Activated CD4-positive, alpha-beta T cell treated with anti-CD3 and anti-CD28 coated beads, Interleukin-2, amount 10 ng/mL, durations not matched to agents 7 days and 5 days (primary cell): ENCODE measurements around the gene ITGB8. TPM values are rescaled to one million over a fixed set of nuclear protein-coding genes. Genes with fewer than 3 reads are reported as not detected.

Experiments
- CTCF ChIA-PET: fragments of 350-600 bp; sonication (Branson Sonifier 250); formaldehyde crosslinking; loops from one replicate; lab custom pipeline; 2021; ENCODE audit warnings: antibody characterized with exemption; lab: Charles Lee
- POLR2A ChIA-PET: fragments of 350-600 bp; sonication (Branson Sonifier 250); formaldehyde crosslinking; loops from one replicate; lab custom pipeline; 2021; ENCODE audit warnings: antibody characterized with exemption; lab: Charles Lee
- DNase-seq: peaks from one replicate; pipeline ENCODE4 v3.0.0-alpha.2; 2020
- H3K27ac Mint-ChIP-seq: one replicate; pipeline ENCODE4 v1.8.0; 2021; ENCODE audit warnings: mild to moderate bottlenecking, moderate library complexity, mixed read lengths
- H3K27me3 Mint-ChIP-seq: one replicate; pipeline ENCODE4 v1.8.0; 2021; ENCODE audit warnings: mixed read lengths
- H3K36me3 Mint-ChIP-seq: one replicate; pipeline ENCODE4 v1.8.0; 2021; ENCODE audit warnings: low read depth, mixed read lengths
- H3K4me1 Mint-ChIP-seq: one replicate; pipeline ENCODE4 v1.8.0; 2021; ENCODE audit warnings: mixed read lengths
- H3K4me3 Mint-ChIP-seq: one replicate; pipeline ENCODE4 v1.8.0; 2021; ENCODE audit warnings: mild to moderate bottlenecking, moderate library complexity, mixed read lengths
- H3K9me3 Mint-ChIP-seq: one replicate; pipeline ENCODE4 v1.8.0; 2021; ENCODE audit warnings: mixed read lengths
- total RNA-seq, 2 experiments: library from RNA; stranded (reverse); gene quantifications; one replicate each; pipeline ENCODE4 v1.2.3, GENCODE V29; 2021

The ITGB8 gene
- total RNA-seq, result not detected

GRCh38 chr7:20330239-20330927 is at the start of gene ITGB8:
Gene ITGB8 (plus strand): TSS chr7:20330900. CDS start chr7:20331807, 907 bp downstream.
- ChIA-PET CTCF (no interaction called here), POLR2A (no interaction called here)
- peaks cover 60% of the 10 kb centered on the region for H3K27me3 Mint-ChIP-seq

GRCh38 chr7:20282959-20283358 is 47.7 kb upstream of the ITGB8 start:
- H3K9me3 Mint-ChIP-seq, result no peaks in the 10 kb centered on the region
- CTCF ChIA-PET, result no interaction called here
- no peak overlapping the region for H3K4me3 Mint-ChIP-seq
- POLR2A ChIA-PET, result no interaction called here
- H3K27ac Mint-ChIP-seq, result no peak overlapping the region
- DNase-seq, result no peak
- H3K36me3 Mint-ChIP-seq, result no peaks in the 10 kb centered on the region
- H3K4me1 Mint-ChIP-seq, result no peaks in the 10 kb centered on the region
- H3K27me3 Mint-ChIP-seq, result no peaks in the 10 kb centered on the region

More at GRCh38 chr7:20330239-20330927, at the start of gene ITGB8:
- no peak within 1 kb of the TSS for H3K27ac Mint-ChIP-seq
- H3K4me1 Mint-ChIP-seq, result peaks cover 21% of the 10 kb centered on the region
- H3K4me3 Mint-ChIP-seq, result peak within 1 kb of the TSS; percentile 64
- H3K36me3 Mint-ChIP-seq, result no peaks in the 10 kb centered on the region
- no peaks in the 10 kb centered on the region for H3K9me3 Mint-ChIP-seq
- peak; percentile 16 for DNase-seq

GRCh38 chr7:20283385-20283784 is 47.3 kb upstream of the ITGB8 start:
- DNase-seq, result no peak
- Mint-ChIP-seq H3K27me3 (no peaks in the 10 kb centered on the region), H3K9me3 (no peaks in the 10 kb centered on the region), H3K27ac (no peak overlapping the region), H3K36me3 (no peaks in the 10 kb centered on the region), H3K4me1 (no peaks in the 10 kb centered on the region), H3K4me3 (no peak overlapping the region)
- ChIA-PET POLR2A (no interaction called here), CTCF (no interaction called here)

- Mint-ChIP-seq H3K27me3 (peaks cover 3% of the 10 kb centered on the region), H3K4me3 (no peak overlapping the region), H3K36me3 (no peaks in the 10 kb centered on the region), H3K27ac (no peak overlapping the region), H3K9me3 (no peaks in the 10 kb centered on the region), H3K4me1 (no peaks in the 10 kb centered on the region)
- CTCF ChIA-PET, result no interaction called here
- POLR2A ChIA-PET, result no interaction called here
- no peak for DNase-seq
These were observed 46.5 kb upstream of the ITGB8 start for GRCh38 chr7:20284003-20284770.

GRCh38 chr7:20284771-20285143 is 45.9 kb upstream of the ITGB8 start:
- CTCF ChIA-PET, result no interaction called here
- H3K9me3 Mint-ChIP-seq, result no peaks in the 10 kb centered on the region
- DNase-seq, result no peak
- H3K27ac Mint-ChIP-seq, result no peak overlapping the region
- peaks cover 3% of the 10 kb centered on the region for H3K27me3 Mint-ChIP-seq
- H3K4me1 Mint-ChIP-seq, result no peaks in the 10 kb centered on the region
- no peaks in the 10 kb centered on the region for H3K36me3 Mint-ChIP-seq
- H3K4me3 Mint-ChIP-seq, result no peak overlapping the region
- POLR2A ChIA-PET, result no interaction called here

GRCh38 chr7:20287317-20287716 is 43.4 kb upstream of the ITGB8 start:
- Mint-ChIP-seq H3K36me3 (no peaks in the 10 kb centered on the region), H3K4me3 (no peak overlapping the region), H3K9me3 (no peaks in the 10 kb centered on the region), H3K27ac (no peak overlapping the region), H3K27me3 (peaks cover 3% of the 10 kb centered on the region), H3K4me1 (no peaks in the 10 kb centered on the region)
- CTCF ChIA-PET, result no interaction called here
- POLR2A ChIA-PET, result no interaction called here
- no peak for DNase-seq

- H3K9me3 Mint-ChIP-seq, result no peaks in the 10 kb centered on the region
- CTCF ChIA-PET, result no interaction called here
- no peak for DNase-seq
- no peaks in the 10 kb centered on the region for H3K36me3 Mint-ChIP-seq
- H3K27ac Mint-ChIP-seq, result no peak overlapping the region
- POLR2A ChIA-PET, result no interaction called here
- H3K4me1 Mint-ChIP-seq, result no peaks in the 10 kb centered on the region
- H3K27me3 Mint-ChIP-seq, result peaks cover 3% of the 10 kb centered on the region
- no peak overlapping the region for H3K4me3 Mint-ChIP-seq
These were observed 42.7 kb upstream of the ITGB8 start for GRCh38 chr7:20288036-20288435.

GRCh38 chr7:20290505-20291111 is 40.1 kb upstream of the ITGB8 start:
- ChIA-PET POLR2A (no interaction called here), CTCF (no interaction called here)
- H3K9me3 Mint-ChIP-seq, result no peaks in the 10 kb centered on the region
- no peak for DNase-seq
- peaks cover 3% of the 10 kb centered on the region for H3K27me3 Mint-ChIP-seq
- no peak overlapping the region for H3K4me3 Mint-ChIP-seq
- no peaks in the 10 kb centered on the region for H3K36me3 Mint-ChIP-seq
- no peaks in the 10 kb centered on the region for H3K4me1 Mint-ChIP-seq
- no peak overlapping the region for H3K27ac Mint-ChIP-seq

GRCh38 chr7:20293336-20293735 is 37.4 kb upstream of the ITGB8 start:
- ChIA-PET CTCF (no interaction called here), POLR2A (no interaction called here)
- Mint-ChIP-seq H3K4me3 (no peak overlapping the region), H3K27me3 (peaks cover 3% of the 10 kb centered on the region), H3K36me3 (no peaks in the 10 kb centered on the region), H3K27ac (no peak overlapping the region), H3K9me3 (no peaks in the 10 kb centered on the region), H3K4me1 (no peaks in the 10 kb centered on the region)
- DNase-seq, result no peak

- peaks cover 6% of the 10 kb centered on the region for H3K4me1 Mint-ChIP-seq
- H3K27ac Mint-ChIP-seq, result no peak overlapping the region
- DNase-seq, result no peak
- H3K27me3 Mint-ChIP-seq, result no peaks in the 10 kb centered on the region
- CTCF ChIA-PET, result interaction anchor here (1.1 kb wide), 1 partner anchor 550 kb away, joined by 3 read pairs; no protein-coding TSS in a partner anchor
- no peaks in the 10 kb centered on the region for H3K9me3 Mint-ChIP-seq
- POLR2A ChIA-PET, result no interaction called here
- no peak overlapping the region for H3K4me3 Mint-ChIP-seq
- H3K36me3 Mint-ChIP-seq, result no peaks in the 10 kb centered on the region
These were observed 34.3 kb upstream of the ITGB8 start for GRCh38 chr7:20296444-20296843.

- Mint-ChIP-seq H3K4me3 (no peak overlapping the region), H3K36me3 (no peaks in the 10 kb centered on the region), H3K27me3 (no peaks in the 10 kb centered on the region), H3K27ac (no peak overlapping the region), H3K9me3 (no peaks in the 10 kb centered on the region), H3K4me1 (peaks cover 7% of the 10 kb centered on the region)
- ChIA-PET CTCF (interaction anchor here (1.1 kb wide), 1 partner anchor 551 kb away, joined by 3 read pairs; no protein-coding TSS in a partner anchor), POLR2A (no interaction called here)
- DNase-seq, result no peak
These were observed 33.8 kb upstream of the ITGB8 start for GRCh38 chr7:20296901-20297300.

- Mint-ChIP-seq H3K4me3 (no peak overlapping the region), H3K27me3 (no peaks in the 10 kb centered on the region), H3K4me1 (peaks cover 7% of the 10 kb centered on the region), H3K27ac (no peak overlapping the region), H3K9me3 (no peaks in the 10 kb centered on the region), H3K36me3 (no peaks in the 10 kb centered on the region)
- no peak for DNase-seq
- CTCF ChIA-PET, result no interaction called here
- POLR2A ChIA-PET, result no interaction called here
These were observed 32.2 kb upstream of the ITGB8 start for GRCh38 chr7:20298486-20298901.

- DNase-seq, result no peak
- Mint-ChIP-seq H3K27ac (no peak overlapping the region), H3K27me3 (no peaks in the 10 kb centered on the region), H3K9me3 (no peaks in the 10 kb centered on the region), H3K4me3 (no peak overlapping the region), H3K36me3 (no peaks in the 10 kb centered on the region), H3K4me1 (peaks cover 7% of the 10 kb centered on the region)
- ChIA-PET CTCF (no interaction called here), POLR2A (no interaction called here)
These were observed 31.6 kb upstream of the ITGB8 start for GRCh38 chr7:20299145-20299544.
